NCI-H1417 treated with DMSO at 0.1 percent for 48 hours (cell line): ENCODE measurements around the gene GAD1.

Experiments used
- DNase-seq: peaks from one replicate; lab custom pipeline; 2025; lab: John Stamatoyannopoulos, UW

The GAD1 gene

DNA sequence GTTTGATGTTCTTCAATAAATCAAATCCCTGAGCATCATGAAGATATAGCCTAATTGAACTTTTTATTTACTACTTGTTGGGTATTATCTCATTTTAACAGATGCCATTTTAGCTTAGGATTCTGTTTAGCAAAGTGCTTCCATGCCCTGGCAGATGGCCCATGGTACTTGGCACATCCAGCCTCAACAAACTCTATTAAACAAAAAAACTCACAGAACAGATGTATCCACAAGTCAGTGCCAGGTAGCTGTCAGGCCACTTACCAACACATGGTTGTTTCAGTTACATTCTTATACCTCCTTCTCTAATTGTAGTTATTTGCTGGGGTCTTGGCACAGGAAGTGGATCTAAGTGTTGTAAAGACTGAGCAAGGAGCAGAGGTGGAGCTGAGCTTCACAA, 29.6 kb downstream of the GAD1 start:
- no peak for DNase-seq

DNA sequence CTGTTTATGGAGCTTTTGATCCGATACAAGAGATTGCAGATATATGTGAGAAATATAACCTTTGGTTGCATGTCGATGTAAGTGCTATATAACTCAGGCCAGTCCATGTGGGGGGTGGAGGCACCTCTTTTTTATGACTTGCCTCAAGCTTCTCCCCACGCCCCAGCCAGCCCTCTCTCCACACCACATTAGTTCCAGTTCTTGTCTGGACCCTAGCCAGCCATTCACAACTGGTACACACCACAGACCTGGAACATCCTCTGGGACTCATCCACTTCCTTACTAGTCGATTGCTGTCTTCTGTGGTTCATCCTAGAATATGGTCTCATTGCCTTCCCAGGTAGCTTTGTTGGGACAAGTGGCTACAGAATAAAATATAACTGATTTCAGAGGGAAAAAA, 31.0 kb downstream of the GAD1 start:
- no peak for DNase-seq

DNA sequence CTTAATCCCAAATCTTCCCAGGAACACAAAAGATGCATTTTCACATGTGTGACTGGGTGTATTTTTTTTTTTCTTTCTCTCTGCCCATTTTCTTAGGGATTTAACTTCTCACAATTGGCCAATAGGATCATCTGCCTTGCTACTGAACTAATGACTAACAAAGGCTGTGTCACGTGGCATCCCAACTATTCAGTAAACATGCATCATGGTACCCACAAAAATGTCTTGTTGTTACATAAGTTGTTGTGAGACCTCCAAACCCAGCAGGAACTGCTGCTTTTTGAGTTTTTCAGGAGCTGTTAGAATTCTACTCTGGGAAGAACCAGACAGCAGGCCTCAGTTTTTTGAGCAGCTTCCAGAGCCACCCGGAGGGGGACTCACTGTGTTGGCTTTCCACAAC, 31.9 kb downstream of the GAD1 start:
- no peak for DNase-seq

DNA sequence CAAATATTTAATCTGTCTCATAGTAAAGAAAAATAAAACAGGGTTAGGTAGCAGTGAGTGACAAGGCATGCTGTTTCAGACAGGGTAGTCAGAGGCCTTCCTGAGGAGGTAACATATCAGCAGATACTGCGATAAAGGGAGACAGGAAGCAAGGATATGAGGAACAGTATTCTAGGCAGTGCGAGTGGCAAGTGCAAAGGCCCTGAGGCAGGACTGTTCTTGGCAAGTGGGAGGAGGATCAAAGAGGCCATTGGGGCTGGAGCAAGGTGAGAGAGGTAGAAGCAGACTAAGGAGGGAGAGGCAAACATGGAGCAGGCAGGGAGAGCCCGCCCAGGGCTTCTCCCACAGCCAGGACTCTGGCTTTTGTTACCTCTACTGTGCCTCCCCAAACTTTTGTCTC, 33.6 kb downstream of the GAD1 start:
- DNase-seq: no peak

DNA sequence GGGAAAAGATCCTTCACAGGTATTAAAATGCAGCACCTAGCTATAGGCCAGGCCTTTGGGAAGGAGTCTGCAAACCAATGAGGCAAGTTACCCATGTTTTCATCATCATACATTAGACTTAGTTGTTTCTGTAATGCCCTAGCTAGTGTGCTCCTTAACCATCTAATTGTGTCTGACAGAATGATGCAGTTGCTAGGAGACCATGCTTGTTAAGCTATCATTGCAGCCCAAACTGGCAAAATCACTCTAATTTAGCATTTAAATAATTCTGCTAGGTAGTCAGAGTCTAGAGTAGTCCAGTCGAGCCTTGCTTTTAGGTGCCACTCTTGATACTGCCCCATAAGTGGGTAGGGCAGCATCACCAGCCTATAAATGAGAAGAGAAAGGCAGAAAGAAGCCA, 34.9 kb downstream of the GAD1 start:
- no peak for DNase-seq

DNA sequence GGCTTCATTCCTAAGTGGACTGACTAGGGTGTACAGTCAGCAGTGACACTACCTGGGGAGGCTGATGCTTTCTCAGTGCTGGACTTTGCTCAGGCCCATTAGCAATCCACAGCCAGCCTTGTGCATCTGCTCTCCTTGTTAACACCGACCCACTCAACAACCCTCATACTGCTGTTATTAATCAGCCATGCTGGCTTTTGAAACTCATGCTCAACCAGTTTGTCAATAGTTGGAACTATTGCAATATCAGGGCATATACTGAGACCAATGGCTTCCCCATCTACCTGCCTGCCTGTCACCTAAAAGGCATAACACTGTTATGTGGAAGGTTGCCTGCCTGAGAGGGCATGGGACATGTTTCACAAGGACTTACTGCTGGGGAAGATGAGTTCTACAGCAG, 39.4 kb downstream of the GAD1 start:
- no peak for DNase-seq

DNA sequence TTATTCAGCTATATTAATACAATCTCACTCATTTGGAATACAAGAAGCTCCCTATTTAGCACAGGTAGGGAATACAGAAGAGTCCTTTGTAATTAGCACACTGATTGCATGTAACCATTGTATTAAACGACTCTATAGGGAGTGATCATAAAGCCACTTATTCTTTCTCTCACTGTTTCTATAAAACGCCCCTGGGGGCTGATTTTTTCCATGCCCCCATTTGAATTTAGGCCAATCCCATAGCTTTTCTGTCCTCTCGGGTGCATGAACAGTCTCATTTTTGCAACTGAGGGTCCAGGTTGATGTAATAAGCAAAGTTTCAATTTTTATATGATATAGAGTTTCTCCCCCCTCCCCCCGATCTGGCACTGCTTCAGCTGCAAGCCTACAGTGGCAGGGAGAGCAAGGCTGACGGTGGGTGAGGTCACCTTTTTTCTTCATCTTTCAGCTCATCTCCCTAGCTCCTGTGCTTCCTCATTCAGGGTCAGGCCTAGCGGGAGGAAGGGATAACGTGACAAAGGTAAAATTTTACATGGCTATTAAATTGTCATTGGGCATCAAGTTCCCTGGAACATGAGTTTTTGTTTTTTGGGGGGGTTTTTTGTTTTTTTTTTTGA, 45.7 kb downstream of the GAD1 start:
- DNase-seq: no peak

DNA sequence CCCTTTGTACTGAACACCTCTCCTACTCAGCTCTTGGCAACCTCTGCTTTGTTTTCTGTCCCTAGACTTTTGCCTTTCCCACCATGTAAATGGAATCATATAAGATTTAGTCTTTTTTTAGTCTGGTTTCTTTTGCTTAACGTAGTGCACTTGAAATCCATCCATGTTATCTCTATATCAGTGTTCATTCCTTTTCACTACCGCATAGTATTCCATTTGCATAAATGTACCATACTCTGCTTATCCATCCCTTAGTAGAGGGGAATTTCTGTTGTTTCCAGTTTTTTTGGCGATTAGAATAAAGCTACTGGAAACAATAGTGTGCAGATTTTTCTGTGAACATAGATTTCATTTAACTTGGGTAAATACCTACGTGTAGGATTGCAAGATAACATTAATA, 46.4 kb downstream of the GAD1 start:
- DNase-seq: no peak

DNA sequence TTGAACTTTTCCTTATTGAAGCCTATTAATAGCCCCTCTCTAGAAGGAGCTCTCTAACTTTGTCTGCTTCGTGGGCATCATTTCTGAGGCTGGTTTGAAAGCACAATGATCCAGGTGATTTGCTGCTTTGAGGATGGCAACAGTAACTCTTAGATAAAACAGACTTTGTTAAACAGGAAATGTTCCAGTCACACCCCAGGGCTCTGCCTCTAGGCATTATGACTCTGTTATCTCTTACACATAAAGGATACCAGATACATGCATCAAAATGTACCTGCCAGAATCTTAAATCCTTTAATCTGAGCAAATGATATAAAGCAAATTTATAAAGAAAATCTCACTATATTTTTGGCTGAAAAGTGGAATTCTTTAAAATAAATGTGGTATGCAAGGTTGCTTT, 52.3 kb downstream of the GAD1 start:
- DNase-seq: no peak

DNA sequence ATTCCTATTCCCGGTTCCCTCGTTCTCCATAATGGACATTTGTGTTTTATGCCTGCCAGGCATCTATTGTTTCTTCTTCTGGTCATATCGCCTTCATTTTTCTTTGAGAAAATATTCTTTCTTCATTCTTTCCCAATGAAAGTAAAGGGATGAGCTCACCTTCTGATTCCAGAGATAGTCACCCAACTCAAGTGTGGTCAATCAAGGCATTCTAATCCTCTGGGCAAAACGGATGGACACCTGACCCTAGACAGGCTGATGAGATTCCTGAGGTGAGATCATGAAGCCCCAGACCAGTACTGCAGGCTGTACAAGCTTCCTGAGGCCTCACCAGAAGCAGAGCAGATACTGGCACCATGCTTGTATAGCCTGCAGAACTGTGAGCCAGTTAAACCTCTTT, 52.8 kb downstream of the GAD1 start:
- DNase-seq: no peak

DNA sequence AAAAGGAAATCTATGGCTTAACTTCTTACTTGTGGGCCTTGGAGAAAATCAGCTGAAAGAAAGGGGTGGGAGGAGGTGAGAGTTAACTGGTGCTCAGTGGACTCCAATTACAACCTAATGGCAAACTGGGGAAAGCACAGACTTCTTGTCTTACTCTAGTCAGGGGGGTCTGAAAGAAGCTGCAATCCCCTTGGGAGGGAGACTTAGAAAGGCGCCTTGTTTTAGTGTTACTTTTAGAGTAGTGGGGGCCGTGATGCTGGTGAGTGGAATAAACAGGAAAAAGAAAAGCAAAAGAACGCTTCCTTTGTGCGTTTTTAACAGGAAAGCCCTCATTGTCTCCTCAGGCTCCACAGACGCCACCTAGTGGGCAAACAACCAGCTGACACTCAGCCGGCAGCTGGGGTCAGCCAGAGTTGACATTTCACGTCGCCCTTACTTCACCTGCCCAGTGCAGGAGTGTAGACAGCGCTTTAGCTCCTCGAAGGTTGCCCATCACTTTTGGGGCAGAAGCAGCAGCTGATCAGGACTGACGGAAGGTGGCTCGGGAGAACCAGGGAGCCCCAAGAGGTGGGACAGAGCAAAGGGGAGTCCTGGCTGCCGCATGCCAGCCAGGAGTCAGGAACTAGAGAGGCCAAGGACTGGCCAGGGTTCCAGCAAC, 56.5 kb downstream of the GAD1 start:
- DNase-seq: no peak

DNA sequence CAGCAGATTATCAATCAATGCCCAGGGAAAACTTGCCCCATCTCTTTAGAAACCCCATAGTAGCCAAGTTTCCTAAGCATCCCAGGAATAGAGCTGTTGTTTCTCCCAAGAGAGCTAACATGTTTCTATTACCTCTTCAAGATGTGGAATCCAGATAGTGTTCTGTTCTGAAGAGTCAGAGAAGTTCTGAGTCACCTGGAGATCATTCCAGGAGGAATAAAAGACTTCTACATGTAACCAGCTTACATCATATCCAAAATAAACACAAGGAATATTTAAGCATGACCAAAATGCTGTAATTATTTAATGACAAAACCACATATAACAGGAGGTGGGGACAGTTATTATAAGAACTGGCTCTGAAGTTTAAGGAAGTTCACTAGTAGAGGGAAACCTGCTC, 61.4 kb downstream of the GAD1 start:
- no peak for DNase-seq

DNA sequence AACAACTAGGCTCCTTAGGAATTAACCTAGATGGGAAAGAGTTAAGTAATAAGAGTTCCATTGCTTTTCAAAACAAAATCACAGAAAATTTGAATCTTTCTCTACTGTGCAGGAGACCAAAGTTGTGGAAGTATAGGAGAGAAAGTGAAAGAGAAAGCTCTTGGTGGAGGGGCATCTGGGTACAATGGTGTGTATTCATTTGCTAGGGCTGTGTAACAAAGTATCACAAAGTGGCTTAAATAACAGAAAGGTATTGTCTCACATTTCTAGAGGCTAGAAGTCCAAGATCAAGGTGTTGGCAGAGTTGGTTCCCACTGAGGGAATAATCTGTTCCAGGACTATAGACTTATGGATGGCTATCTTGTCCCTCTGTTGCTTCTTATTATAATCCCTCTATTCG, 61.8 kb downstream of the GAD1 start:
- no peak for DNase-seq

DNA sequence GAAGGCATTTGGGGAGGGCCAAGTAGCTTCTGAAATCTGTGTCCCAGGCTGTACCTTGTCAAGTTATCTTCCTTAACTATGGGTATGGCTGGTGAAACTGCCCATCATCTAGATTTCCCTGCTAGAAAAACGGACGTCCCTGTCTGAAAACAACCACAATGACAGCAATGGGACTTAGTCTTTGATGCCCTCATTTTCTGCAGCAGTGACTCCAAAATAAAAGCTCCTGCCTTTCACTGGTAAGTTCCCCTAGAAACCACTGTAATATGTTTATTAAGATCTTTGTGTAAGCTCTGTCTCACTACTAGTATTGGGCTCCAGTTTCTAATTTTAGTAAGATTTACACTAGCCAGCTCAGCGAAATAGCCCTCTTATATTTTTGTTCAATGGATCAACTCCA, 65.2 kb downstream of the GAD1 start:
- DNase-seq: no peak

DNA sequence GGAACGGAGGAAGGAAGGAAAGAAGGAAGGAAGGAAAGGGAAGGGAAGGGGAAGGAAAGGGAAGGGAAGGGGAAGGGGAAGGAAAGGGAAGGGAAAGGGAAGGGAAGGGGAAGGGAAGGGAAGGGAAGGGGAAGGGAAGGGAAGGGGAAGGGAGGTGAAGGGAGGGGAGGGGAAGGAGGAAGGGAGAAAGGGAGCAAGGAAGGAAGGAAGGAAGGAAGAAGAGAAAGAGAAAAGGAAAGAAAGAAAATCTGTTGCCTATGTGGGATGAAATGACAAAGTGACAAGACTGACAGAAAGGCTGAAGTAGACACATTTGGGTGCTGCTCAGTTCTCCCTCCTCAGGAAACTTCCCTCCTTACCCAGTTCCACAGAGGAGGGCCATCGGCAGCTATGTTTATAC, 66.1 kb downstream of the GAD1 start:
- DNase-seq: no peak

DNA sequence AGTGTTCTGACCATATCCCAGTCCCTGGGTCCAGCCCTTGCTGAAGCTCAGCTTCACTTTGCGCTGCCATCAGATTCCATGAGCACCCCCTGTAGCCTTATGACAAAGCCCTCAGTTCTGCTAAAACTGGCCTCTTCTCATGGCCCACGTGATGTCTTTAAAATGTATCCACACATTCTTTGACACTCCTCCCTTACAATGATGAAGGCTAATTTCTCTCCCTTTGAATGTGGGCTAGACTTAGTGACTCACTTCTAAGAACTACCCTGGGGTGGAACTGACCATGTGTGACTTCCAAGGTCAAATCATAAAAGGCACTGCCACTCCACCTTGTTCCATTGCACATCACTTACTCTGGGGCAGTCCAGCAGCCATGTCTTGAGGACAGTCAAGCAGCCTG, 67.0 kb downstream of the GAD1 start:
- no peak for DNase-seq

DNA sequence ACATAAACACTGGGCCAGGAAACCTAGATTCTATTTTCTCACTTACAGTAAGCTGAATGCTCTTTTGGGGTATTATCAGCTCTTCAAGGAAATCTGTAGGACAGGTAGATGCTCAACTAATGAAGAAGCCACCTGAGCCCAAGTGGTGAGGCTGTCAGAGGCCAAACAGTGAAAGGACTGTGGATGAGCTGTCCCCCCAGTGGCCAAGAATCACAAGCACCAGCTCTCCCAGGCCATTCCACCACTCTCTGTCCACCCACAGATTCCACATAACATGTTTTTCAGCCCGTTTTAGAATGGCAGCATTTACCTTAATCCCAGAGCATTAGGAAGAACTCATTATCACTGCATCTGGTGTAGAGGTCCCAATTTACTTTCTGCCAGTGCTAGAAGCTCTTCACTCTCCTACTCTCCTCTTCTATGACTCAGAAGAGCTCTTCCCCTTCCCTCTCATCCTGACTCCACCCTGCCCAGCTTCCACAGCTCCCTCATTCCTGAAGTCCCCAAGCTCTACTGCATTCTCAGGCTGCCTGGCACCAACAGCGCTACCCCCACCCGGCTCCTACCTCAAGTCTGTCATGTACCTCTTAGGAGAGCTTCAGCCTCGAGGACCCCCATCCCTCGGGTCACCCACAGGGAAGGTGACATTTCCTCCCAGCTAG, 68.6 kb downstream of the GAD1 start:
- DNase-seq: no peak

DNA sequence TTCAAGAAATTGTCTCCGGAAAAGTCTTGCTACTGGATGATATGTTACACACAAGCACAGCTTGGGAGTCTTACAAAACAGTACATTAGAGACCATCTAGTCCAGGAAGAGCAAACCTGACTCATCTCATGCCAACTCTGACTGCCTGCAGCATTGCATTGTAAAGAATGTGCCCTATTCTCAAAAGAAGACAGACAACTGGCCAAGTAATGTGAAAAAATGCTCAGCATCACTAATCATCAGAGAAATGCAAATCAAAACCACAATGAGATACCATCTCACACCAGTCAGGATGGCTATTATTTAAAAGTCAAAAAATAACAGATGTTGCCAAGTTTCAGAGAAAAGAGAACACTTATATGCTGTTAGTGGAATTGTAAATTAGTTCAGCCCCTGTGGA, 69.7 kb downstream of the GAD1 start:
- no peak for DNase-seq

DNA sequence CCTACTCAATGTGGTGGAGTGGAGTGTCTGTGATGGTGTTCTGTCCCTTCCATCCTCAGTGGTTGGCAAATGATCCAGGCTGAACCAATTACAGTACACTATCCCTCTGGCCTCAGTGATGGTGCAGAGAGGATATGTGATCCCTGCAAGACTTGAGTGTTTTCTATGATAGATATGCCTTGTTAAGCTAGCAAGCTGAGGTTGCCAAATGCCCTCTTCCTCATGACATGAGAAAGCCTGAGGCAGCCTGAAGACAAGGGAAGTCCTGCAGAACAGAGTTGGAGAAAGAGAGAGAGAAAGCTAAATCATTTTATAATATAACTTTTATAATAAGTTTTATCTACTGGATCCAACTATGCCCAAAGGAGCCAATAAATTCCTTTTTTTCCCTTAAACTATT, 70.8 kb downstream of the GAD1 start:
- no peak for DNase-seq

DNA sequence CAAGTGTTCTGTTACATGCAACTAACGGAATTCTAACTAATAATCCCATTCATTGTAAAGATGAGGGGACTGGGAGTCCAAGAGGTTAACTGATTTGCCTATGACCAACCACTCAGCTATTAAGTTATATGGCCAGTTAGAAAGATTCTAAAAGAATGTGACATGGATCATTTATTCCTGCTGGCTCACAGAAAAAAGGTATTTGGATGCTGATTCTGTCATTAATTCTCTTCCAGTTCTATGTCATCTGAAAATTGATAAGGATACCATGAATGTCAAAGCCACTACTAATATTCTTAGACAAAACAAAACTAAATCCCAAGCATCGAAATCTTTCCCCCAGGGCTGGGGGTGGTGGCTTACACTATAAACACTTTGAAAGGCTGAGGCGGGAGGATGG, 71.2 kb downstream of the GAD1 start:
- no peak for DNase-seq

DNA sequence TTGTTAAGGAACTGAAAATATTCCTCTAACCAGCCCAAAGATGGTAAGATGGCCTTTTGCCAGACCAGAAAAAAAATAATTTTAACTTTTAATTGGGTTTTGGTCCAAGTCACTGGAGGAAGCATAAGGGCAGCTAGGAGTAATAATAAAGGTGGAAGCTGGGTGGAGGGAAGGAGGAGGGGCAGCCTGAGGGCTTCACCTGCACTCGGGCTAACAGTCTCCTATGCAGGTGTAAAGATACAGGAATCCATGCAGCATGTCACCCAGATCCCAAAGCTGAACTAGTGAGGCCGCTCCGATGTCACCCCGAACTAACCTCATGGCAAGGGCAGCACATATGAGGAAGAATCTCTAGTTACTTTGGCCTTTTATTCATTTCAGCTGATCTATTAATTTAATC, 75.2 kb downstream of the GAD1 start:
- no peak for DNase-seq

DNA sequence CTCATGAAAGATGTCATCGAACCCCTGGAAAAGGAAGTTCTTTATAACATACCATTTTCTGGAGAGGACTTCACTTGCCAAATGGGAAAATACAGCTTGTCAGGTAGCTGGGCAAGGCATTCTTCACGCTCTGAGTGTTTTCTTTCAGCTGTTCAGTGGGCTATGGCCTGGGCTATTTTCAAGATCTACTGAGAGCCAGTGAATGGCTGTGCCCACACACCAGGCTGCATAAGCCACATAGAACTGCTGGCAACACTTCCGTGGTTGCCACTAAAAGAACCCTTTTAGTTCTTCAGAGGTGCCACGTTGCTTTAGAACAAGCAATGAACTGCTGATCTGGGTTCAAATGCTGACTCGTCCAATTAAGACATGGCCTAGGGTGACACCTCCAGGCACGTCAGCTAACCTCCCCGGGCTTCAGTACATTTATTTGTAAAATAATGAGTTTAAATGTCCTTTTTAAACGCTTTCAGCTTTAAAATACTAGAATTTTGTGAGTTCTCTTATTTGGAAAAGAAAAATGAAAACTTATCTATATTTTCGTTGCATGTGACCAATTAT, 75.8 kb downstream of the GAD1 start:
- no peak for DNase-seq

DNA sequence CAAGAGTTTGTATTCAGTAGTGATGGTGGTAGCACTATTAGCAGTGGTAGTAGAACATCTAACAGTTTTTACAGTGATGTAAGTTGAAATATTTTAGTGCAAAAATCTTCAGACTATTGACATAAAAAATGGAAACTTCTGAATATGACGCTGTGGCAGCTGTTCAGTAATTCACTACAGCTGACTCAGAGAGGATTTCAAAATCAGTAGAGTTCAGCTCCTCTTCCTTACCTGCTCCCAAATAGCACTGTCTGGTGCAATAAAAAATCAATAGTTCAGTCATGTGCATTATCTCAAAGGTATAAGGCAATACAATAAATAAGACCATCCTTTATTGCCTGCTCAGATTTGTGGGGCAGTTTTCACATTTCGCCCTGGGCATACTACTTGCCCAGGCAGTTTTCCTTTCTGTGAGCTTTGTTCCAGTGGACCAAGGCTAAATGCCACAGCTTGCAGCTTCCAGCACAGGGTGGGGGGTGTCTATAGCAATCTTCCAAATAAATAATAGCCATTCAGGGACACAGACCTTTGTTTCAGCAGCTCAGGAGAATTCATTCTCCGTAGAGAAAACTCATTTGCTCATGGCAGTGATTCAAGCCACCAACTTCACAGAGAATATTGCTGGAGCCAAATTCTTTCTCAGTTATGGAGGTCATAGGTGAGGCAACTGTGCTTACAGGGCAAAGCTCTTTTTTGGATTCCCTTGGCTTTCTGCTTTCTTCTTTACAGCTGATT, 78.5 kb downstream of the GAD1 start:
- no peak for DNase-seq
